Stimulated activated CD4-positive, alpha-beta T cell treated with anti-CD3 and anti-CD28 coated beads, TNF-alpha, amount 100 ng/mL, for 4 hours (primary cell): ENCODE measurements around the gene PGBD5.

Experiments
- DNase-seq, 3 experiments: peaks; one replicate each; pipeline ENCODE4 v3.0.0-alpha.2; 2020; ENCODE audit warnings: low read depth in 3 of 3

PGBD5 gene

GRCh38 chr1:230375147-230375546 lies 51.0 kb downstream of the PGBD5 start:
- no peak for DNase-seq

DNA sequence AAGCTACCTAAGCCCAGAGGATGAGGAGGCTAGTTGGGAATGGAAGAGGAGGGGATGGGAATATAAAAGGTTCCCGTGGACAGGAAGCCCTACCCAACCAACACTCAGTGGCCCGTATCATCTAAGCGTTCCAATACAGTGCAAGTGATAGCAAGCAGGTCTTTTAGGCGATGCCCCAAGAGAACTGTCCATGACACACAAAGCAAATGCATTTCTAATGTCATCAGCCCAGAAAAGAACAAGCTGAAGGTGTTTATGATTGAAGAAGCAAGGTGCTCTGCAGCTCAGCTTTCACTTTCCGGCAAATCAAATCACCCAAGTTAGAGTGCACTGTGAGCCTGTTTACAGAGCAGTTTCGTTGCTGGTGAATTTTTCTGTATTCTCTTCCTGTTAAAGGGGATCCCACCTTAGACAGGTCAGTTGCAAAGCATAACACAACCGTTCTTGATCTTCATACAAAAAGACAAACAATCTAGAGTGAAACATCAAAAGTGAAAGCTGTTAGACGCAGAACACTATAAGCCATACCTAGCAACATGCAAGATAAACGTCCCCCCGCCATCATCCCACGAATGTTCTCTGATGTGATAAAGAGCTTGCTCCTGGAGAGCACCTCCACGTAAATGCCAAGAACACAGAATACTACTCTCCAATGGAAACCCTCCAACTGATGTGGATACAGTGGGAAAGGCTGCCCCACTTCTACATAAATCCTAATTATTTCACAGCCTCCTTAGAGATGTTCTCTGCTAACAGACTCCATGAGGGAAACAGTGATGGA lies 54.0 kb downstream of the PGBD5 start:
- no peak for DNase-seq

- DNase-seq, result no peak
These were observed 56.0 kb downstream of the PGBD5 start for GRCh38 chr1:230370109-230370508.

DNA sequence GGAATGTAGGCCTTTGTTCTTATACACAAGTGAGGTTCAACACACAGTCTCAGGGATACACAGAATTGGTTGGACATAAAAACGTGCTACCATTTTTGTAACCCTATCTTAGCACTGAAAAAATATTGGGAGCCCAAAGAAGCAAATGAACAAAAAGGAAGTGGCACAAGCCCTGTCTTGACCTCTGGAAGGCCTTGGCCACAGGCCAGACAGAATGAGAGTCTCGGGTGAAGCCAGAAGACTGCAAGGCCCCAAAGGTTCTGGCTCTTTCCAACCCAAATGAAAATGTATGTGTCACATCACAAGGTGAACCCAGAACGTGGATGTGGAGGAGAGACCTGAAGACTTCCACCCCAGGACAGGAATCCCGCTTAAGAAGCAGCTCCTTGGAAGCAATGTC lies 57.3 kb downstream of the PGBD5 start:
- DNase-seq, result no peak

- DNase-seq, result no peak
These were observed 57.8 kb downstream of the PGBD5 start for GRCh38 chr1:230368363-230368762.

GRCh38 chr1:230366504-230366915 lies 59.6 kb downstream of the PGBD5 start:
- no peak for DNase-seq

- DNase-seq, result no peak
These were observed 60.3 kb downstream of the PGBD5 start for GRCh38 chr1:230365723-230366307.

DNA sequence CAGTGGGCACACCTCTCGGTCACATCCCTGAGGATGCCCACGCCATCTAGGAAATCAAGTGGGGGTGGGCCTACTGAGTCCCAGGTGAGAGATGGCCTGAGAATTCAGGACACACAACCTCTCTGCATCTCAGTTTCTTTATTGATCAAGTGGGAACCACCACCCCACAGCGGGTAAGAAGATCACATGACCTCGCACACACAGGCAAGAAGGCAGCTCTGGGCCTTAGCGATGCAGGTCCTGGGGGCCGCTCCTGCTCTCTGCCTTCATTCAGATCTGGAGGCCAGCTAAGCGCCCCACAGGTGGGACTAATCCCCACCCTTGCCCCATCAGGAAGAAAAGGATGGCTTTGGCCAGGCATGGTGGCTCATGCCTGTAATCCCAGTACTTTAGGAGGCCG lies 63.2 kb downstream of the PGBD5 start:
- no peak for DNase-seq

DNA sequence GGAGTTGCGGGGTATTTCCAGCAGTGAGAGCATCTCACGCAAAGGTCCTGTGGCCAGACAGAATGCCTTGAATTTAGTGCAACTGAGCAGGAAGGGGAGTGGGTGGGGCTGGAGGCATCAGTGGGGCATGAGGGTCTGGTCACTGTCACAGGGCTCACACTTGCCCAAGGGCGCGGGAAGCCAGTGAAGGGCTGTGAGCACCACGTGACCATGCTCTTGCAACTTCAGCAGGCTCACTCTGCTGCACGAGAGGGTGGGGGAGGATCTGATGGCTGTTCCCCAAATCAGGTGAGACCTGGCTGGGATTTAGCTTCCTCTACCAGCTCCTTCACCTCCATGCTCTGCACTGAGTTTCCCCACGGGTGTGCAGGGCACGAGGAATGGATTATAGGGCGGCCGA lies 64.2 kb downstream of the PGBD5 start:
- DNase-seq, result no peak

DNA sequence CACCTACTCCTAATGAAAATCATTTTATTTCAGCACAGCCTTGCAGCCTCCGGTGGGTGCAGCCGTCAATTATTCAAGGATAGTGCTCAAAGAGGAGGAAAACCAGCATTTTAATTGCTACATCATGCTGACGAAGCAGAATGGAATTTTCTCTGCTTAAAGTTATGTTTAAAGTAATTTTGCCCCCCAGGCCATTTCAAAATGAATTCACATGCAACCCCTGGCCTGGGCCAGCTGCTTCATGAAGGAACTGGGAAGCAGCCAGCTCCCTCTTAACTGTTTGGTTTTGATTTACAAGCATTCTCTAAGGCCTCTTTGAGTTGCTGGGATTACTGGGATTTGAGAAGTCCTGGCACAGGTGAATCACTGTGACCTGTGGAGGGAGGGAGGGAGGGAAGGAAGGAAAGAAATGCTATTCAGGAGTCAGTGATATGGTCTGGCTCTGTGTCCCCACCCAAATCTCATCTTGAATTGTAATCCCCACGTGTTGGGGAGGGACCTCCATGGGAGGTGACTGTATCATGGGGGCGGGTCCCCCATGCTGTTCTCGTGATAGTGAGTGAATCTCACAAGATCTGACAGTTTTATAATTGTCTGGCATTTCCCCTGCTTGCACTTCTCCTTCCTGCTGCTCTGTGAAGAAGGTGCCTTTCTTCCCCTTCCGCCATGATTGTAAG lies 66.0 kb downstream of the PGBD5 start:
- DNase-seq, result no peak

DNA sequence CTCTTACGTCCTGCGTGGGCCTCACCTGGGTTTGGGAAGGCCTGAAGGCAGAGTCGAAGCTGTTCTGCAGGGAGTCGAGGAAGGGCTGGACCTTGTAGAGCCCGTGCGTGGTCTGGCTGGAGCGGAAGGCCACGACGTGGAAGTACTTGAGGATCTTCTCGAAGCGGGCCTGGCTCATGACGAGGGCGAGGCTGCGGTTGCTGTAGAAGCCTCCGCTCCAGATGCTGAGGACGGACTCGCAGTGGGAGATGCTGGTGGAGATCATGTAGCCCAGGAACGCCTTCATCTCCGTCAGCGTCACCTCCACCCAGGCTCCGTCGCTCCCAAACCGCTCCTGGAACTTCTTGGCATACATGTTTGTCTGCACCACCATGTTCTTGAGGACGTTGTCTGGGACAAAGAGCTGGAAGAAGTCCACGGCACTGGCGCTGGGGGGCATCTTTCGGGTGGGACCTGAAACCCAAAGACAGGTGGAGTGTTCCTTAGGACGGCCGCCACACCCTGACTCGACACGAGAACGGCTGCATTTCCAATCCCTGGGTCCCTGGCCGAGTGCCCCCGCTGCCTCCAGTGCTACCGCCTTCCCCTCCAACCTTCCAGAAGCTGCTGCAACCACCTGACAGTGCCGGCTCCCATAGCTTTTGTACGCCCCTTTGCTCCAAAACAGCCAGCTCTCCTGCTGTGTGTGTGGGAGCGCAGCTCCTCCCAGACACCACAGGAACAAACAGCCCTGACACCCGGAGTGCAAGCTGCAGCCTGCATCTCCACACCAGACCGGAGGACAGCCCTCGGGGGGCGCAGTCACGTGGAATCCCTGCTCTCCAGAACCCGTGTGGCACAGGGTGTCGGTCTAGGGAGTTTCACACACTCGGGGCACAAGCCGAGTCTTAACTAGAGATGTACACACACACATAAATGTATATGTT lies 69.0 kb downstream of the PGBD5 start:
- no peak for DNase-seq

DNA sequence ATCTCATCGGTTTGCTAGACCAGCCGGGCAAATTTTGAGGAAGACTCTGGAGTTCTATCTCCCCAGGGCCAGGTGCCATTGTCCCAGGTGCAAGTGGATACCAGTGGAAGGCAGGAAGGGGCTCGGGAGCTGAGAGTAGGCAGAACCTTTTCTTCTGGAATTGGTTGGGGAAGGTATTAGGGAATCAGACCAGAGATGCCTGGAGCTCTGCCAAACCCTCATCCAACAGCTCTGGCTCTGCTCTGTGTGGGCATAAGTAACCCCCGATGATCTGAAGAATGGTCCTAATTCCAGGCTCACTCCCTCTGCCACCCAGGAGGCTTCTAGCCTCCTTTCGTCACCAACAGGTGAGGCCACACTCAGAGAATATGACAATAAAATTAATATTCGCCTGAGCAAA lies 69.9 kb downstream of the PGBD5 start:
- DNase-seq, result no peak

- no peak for DNase-seq
These were observed 70.5 kb downstream of the PGBD5 start for GRCh38 chr1:230355594-230355993.

DNA sequence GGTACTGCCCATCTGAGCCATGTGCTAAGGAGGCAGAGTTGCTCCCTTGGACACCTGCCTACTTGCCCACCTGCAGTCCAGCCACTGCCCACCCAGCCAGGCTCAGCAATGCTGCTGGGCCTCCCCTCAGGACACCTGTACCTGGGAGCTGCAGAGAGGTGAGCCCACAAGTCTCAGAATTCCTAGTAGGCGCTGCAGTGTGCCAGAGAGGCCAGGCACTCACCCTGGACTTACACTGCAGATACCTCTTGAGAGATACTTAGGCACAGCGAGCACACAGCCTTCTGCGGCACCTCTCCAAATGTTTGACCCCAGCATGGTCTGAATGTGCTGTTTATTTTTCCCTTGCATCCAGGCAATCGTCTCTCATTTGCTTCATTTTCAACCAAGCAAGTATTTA lies 71.0 kb downstream of the PGBD5 start:
- DNase-seq, result no peak

- DNase-seq, result no peak
These were observed 72.1 kb downstream of the PGBD5 start for GRCh38 chr1:230354005-230354404.

- no peak for DNase-seq
These were observed 73.6 kb downstream of the PGBD5 start for GRCh38 chr1:230352537-230352936.

- no peak for DNase-seq
These were observed 74.1 kb downstream of the PGBD5 start for GRCh38 chr1:230351983-230352382.

DNA sequence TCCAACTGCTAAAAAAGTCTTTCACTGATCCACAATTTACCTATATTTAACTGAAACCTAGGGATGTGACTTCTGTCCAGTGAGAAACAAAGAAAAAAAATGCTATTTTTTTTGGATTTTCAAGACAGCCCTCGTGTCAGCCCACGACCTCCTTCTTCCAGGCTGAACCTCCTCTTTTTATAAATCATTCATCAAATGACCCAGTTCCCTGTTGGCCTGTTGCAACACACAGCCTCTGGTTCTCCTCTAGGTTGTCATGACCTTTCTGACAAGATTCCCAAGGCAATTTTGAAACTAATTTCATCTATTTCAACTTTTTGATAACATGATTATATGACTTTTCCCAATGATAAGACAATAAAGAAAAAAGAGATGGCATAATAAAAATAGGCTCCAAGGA lies 74.6 kb downstream of the PGBD5 start:
- DNase-seq, result no peak

GRCh38 chr1:230350208-230350921 lies 75.8 kb downstream of the PGBD5 start:
- DNase-seq, result no peak

- DNase-seq, result no peak
These were observed 77.1 kb downstream of the PGBD5 start for GRCh38 chr1:230349020-230349393.

- no peak for DNase-seq
These were observed 77.6 kb downstream of the PGBD5 start for GRCh38 chr1:230348386-230349019.
